ENCODE results near the gene MAMLD1. TPM values are rescaled to one million over a fixed set of nuclear protein-coding genes. Genes with fewer than 3 reads are reported as not detected.

The MAMLD1 gene
- total and polyA plus RNA-seq, 2 of the 8 experiments (the other 6 are each of a cell fraction or from before 2014, with no cell fraction given) = 0.09 to 0.26 TPM

GRCh38 chrX:150329282-150329681, 33.8 kb upstream of the MAMLD1 start:
- Histone ChIP-seq H3K79me2 (ENCODE audit: control insufficient read depth in 1 of 2, insufficient read depth in 2 of 2, low read length in 2 of 2) (no peaks in the 10 kb centered on the region), H4K91ac (replicated peaks; ENCODE audit: insufficient read length, low read length) (no peak overlapping the region), H3K4ac (replicated peaks; ENCODE audit: insufficient read length, low read depth, low read length) (no peak overlapping the region), H2AFZ (ENCODE audit: low read length) (peak overlapping the region; percentile 32; the same call in 1 of the 2 replicates), H2BK20ac (ENCODE audit: low read length) (no peak overlapping the region), H4K8ac (ENCODE audit: extremely low read depth, insufficient read depth, low read length) (no peak overlapping the region), H2BK5ac (ENCODE audit: low read depth, low read length) (no peak overlapping the region), H3K56ac (replicated peaks; ENCODE audit: insufficient read length, low read depth, low read length) (no peak overlapping the region), H3K79me1 (ENCODE audit: low read depth, low read length) (no peaks in the 10 kb centered on the region), H3K14ac (ENCODE audit: insufficient read length) (no peak overlapping the region), H3K27ac (ENCODE audit: low read depth, low read length) (no peak overlapping the region), H3K23me2 (ENCODE audit: low read depth, low read length) (no peaks in the 10 kb centered on the region; the same call in 1 of the 2 replicates), H3K27me3 (replicated peaks in 1 of 4; ENCODE audit: control insufficient read depth in 3 of 4, extremely low read depth in 1 of 4, insufficient read depth in 3 of 4, low read length in 3 of 4) (no peaks in the 10 kb centered on the region), H3K18ac (ENCODE audit: extremely low read depth, low read length) (no peak overlapping the region), H4K5ac (ENCODE audit: insufficient read length, low read depth, low read length) (no peak overlapping the region), H3K9me3 (ENCODE audit: insufficient read depth in 2 of 2, low read depth in 1 of 2, low read length in 1 of 2) (no peaks in the 10 kb centered on the region), H3K9ac (replicated peaks in 1 of 4; ENCODE audit: extremely low read depth in 1 of 4, low read depth in 3 of 4, low read length in 3 of 4) (no peak overlapping the region), H2BK120ac (replicated peaks; ENCODE audit: low read depth, low read length) (no peak overlapping the region), H3K4me2 (ENCODE audit: insufficient read depth in 1 of 2, low read depth in 2 of 2, low read length in 2 of 2) (0 out of 4 replicates have a peak overlapping the region, but pooled peaks of 1 of the 2 experiments have one; percentile 13), H3K23ac (ENCODE audit: insufficient read length) (no peak overlapping the region), H2BK15ac (ENCODE audit: low read length) (no peak overlapping the region), H4K20me1 (replicated peaks in 1 of 2; ENCODE audit: control insufficient read depth in 1 of 2, insufficient read depth in 2 of 2, low read length in 2 of 2) (no peaks in the 10 kb centered on the region), H3K4me3 (ENCODE audit: extremely low read depth in 1 of 4, insufficient read depth in 2 of 4, low read depth in 3 of 4, low read length in 4 of 4) (no peak overlapping the region), H3K36me3 (ENCODE audit: control insufficient read depth in 2 of 4, insufficient read depth in 4 of 4, low read length in 3 of 4) (no peaks in the 10 kb centered on the region), H2BK12ac (ENCODE audit: low read depth, low read length) (no peak overlapping the region), H3K4me1 (replicated peaks in 1 of 4; ENCODE audit: control insufficient read depth in 3 of 4, insufficient read depth in 4 of 4, low read length in 3 of 4) (peaks cover 0 to 4% (median 0%) of the 10 kb centered on the region in 4 experiments; a peak in 1 of 7 replicates), H2AK5ac (ENCODE audit: low read depth, low read length) (no peak overlapping the region)
- peak; percentile 52 for FAIRE-seq
- WGBS, 2 experiments (ENCODE audit: extremely low coverage in 1 of 2, insufficient coverage in 1 of 2, insufficient read length in 1 of 2, insufficient replicate concordance in 2 of 2, low coverage in 1 of 2, low lambda C conversion rate in 2 of 2, missing lambda C conversion rate in 1 of 2) = 43% methylated on average over 8 of the region's 8 CpGs; no CpG with 5 or more reads in 1 of the 2 experiments
- no peak for DNase-seq (ENCODE audit: low read depth in 1 of 2, low spot score in 2 of 2)
- POLR2A ChIA-PET (ENCODE audit: partially characterized antibody) = no interaction called here
- CTCF ChIA-PET (ENCODE audit: partially characterized antibody) = no interaction called here
- TF ChIP-seq, protein P1, sequence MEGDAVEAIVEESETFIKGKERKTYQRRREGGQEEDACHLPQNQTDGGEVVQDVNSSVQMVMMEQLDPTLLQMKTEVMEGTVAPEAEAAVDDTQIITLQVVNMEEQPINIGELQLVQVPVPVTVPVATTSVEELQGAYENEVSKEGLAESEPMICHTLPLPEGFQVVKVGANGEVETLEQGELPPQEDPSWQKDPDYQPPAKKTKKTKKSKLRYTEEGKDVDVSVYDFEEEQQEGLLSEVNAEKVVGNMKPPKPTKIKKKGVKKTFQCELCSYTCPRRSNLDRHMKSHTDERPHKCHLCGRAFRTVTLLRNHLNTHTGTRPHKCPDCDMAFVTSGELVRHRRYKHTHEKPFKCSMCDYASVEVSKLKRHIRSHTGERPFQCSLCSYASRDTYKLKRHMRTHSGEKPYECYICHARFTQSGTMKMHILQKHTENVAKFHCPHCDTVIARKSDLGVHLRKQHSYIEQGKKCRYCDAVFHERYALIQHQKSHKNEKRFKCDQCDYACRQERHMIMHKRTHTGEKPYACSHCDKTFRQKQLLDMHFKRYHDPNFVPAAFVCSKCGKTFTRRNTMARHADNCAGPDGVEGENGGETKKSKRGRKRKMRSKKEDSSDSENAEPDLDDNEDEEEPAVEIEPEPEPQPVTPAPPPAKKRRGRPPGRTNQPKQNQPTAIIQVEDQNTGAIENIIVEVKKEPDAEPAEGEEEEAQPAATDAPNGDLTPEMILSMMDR (IDR thresholded peaks at IDR 0.05; ENCODE audit: control extremely low read depth in 1 of 3, insufficient read depth in 1 of 3, low read depth in 1 of 3, low read length in 3 of 3) = no peak
- TF ChIP-seq CHD2 (IDR thresholded peaks at IDR 0.05; ENCODE audit: low read length) (no peak), SIRT6 (IDR thresholded peaks at IDR 0.05; ENCODE audit: low read length) (no peak), TAF1 (IDR thresholded peaks at IDR 0.05; ENCODE audit: low read depth, low read length) (no peak), ATF2 (IDR thresholded peaks at IDR 0.05; ENCODE audit: low read length) (no peak), SP4 (IDR thresholded peaks at IDR 0.05; ENCODE audit: low read length) (no peak), SAP30 (IDR thresholded peaks at IDR 0.05; ENCODE audit: insufficient read depth, insufficient replicate concordance, low read length) (no peak), CBX5 (IDR thresholded peaks at IDR 0.05; ENCODE audit: low read depth, low read length) (no peak), CREB1 (IDR thresholded peaks at IDR 0.05) (no peak), POLR2AphosphoS5 (IDR thresholded peaks at IDR 0.05; ENCODE audit: low read depth, low read length) (no peak), BACH1 (IDR thresholded peaks at IDR 0.05; ENCODE audit: low read length) (no peak)
